Muscle layer of duodenum (tissue), 2 donors: ENCODE measurements around the gene ARL3.
"Not testable (repeated sequence)": the region's sequence is repeated elsewhere in the genome, so short reads cannot be mapped to it uniquely, and the experiment has no call there.

Experiments used
- H3K27ac ChIP-seq: one replicate; pipeline ENCODE4 v1.7.0; 2013; ENCODE audit warnings: mild to moderate bottlenecking, low read length
- H3K27me3 ChIP-seq: one replicate; pipeline ENCODE4 v1.7.0; 2013; ENCODE audit warnings: low read depth, mild to moderate bottlenecking, control low read depth, low read length
- H3K36me3 ChIP-seq, 2 donors: one replicate each; pipeline ENCODE4 v1.7.0; 2013; ENCODE audit warnings: low read length in 2 of 2, control low read depth in 1 of 2, mild to moderate bottlenecking in 1 of 2; ENCODE audit not compliant: insufficient read depth in 2 of 2, control insufficient read depth in 1 of 2
- H3K4me1 ChIP-seq, 2 donors: one replicate each; pipeline ENCODE4 v1.7.0; 2013; ENCODE audit warnings: low read length in 2 of 2, mild to moderate bottlenecking in 2 of 2, control low read depth in 1 of 2, moderate library complexity in 1 of 2; ENCODE audit not compliant: insufficient read depth in 2 of 2, control insufficient read depth in 1 of 2
- H3K4me3 ChIP-seq, 2 donors: one replicate each; pipeline ENCODE4 v1.7.0; 2013; ENCODE audit warnings: low read length in 2 of 2, low read depth in 1 of 2, mild to moderate bottlenecking in 1 of 2
- H3K9me3 ChIP-seq, 2 donors: one replicate each; pipeline ENCODE4 v1.7.0; 2013; ENCODE audit warnings: low read length in 2 of 2, control low read depth in 1 of 2, mild to moderate bottlenecking in 1 of 2; ENCODE audit not compliant: control insufficient read depth in 1 of 2
- donor health status: healthy.

ARL3 gene

DNA sequence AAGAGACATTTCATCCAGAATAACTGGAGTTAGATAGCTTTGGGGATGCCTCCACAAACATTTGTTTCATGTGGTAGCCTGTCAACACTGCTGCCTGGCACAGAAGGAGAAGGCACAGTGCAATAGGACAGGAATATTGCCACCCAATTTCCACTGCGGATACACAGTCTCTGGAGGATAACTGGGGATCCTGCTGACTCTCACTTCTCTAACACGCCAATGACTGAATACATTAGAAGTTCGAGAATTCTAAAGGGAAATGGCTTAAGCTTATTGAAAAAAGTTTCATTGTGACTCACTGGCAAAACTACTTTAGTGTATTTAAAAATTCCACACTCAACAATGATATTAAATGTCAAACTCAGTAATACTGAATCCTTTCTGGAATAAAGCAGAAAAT is 12.9 kb downstream of the ARL3 start:
- no peaks in the 10 kb centered on the region for H3K9me3 ChIP-seq
- no peak overlapping the region for H3K27ac ChIP-seq
- H3K36me3 ChIP-seq, result peaks cover 14 to 17% of the 10 kb centered on the region in 2 donors
- H3K4me1 ChIP-seq, result no peaks in the 10 kb centered on the region
- H3K27me3 ChIP-seq, result no peaks in the 10 kb centered on the region
- H3K4me3 ChIP-seq, result no peak overlapping the region

GRCh38 chr10:102698894-102699293 is 15.3 kb downstream of the ARL3 start:
- Histone ChIP-seq H3K4me3 (no peak overlapping the region), H3K27me3 (no peaks in the 10 kb centered on the region), H3K27ac (no peak overlapping the region), H3K4me1 (no peaks in the 10 kb centered on the region), H3K9me3 (no peaks in the 10 kb centered on the region), H3K36me3 (peaks cover 14 to 17% of the 10 kb centered on the region in 2 donors)

DNA sequence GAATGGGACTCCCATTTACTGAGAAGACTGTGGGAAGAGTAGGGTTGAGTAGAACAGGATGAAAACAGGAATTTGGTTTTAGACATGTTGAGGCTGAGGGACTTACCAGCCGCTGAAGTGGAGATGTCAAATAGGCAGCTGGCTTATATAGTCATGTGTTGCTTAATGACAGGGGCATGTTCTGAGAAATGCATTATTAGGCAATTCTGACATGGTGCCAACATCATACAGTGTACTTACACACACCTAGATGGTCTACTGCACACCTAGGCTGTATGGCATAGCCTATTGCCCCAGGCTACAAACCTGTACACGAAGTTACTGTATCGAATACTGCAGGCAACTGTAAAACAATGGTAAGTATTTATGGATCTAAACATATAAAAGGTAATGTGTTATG is 17.5 kb downstream of the ARL3 start:
- H3K36me3 ChIP-seq, result peaks cover 14 to 20% of the 10 kb centered on the region in 2 donors

DNA sequence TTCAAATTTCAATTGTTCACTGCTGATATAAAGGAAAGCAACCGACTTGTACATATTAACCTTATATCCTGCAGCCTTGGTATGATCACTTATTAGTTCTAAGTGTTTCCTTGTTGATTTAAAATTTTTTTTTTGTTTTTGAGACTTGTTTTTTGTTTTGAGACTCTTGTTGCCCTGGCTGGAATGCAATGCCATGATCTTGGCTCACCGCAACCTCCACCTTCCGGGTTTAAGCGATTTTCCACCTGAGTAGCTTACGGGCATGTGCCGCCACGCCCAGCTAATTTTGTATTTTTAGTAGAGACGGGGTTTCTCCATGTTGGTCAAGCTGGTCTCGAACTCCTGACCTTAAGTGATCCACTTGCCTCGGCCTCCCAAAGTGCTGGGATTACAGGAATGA is 18.8 kb downstream of the ARL3 start:
- H3K27ac ChIP-seq, H3K4me1 ChIP-seq, H3K27me3 ChIP-seq, H3K4me3 ChIP-seq, H3K9me3 ChIP-seq: not testable (repeated sequence)
- H3K36me3 ChIP-seq, result peaks cover 14 to 24% of the 10 kb centered on the region in 2 donors

More for the DNA sequence above, 17.5 kb downstream of the ARL3 start:
- Histone ChIP-seq H3K9me3 (no peaks in the 10 kb centered on the region), H3K4me3 (no peak overlapping the region), H3K4me1 (no peaks in the 10 kb centered on the region), H3K27ac (no peak overlapping the region), H3K27me3 (no peaks in the 10 kb centered on the region)

- peaks cover 0 to 7% of the 10 kb centered on the region in 2 donors for H3K36me3 ChIP-seq
- H3K27ac ChIP-seq, result no peak overlapping the region
- no peaks in the 10 kb centered on the region for H3K4me1 ChIP-seq
- no peaks in the 10 kb centered on the region for H3K9me3 ChIP-seq
- H3K4me3 ChIP-seq, result no peak overlapping the region
- H3K27me3 ChIP-seq, result no peaks in the 10 kb centered on the region
Measured at GRCh38 chr10:102691285-102692066, 22.7 kb downstream of the ARL3 start.

DNA sequence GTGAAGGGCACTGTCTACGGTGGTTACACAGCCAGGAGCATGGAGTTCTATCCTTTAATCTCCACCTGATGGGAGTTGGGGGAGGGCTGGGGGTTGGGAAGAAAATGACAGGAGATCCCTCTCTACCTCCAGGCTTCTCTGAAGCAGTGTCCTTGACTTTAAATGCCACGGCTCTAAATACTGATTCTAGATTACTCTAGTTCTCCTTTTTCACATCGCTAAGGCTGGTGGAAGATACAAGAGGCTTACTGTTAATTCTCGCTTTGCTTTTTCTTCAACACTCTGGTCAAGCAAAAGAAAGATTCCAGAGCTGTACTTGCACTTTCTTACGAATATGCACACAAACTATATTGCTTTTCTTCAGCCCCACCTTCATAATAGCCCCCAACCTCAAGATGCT is 30.5 kb downstream of the ARL3 start:
- H3K36me3 ChIP-seq, result peaks cover 0 to 28% of the 10 kb centered on the region in 2 donors
- no peak overlapping the region for H3K27ac ChIP-seq
- H3K4me3 ChIP-seq, result no peak overlapping the region
- H3K4me1 ChIP-seq, result peaks cover 0 to 4% of the 10 kb centered on the region in 2 donors
- H3K9me3 ChIP-seq, result no peaks in the 10 kb centered on the region
- no peaks in the 10 kb centered on the region for H3K27me3 ChIP-seq

- Histone ChIP-seq H3K4me1 (peaks cover 0 to 7% of the 10 kb centered on the region in 2 donors), H3K27ac (no peak overlapping the region), H3K9me3 (no peaks in the 10 kb centered on the region), H3K4me3 (no peak overlapping the region), H3K36me3 (peaks cover 0 to 28% of the 10 kb centered on the region in 2 donors), H3K27me3 (no peaks in the 10 kb centered on the region)
Measured at GRCh38 chr10:102682981-102683380, 31.2 kb downstream of the ARL3 start.

DNA sequence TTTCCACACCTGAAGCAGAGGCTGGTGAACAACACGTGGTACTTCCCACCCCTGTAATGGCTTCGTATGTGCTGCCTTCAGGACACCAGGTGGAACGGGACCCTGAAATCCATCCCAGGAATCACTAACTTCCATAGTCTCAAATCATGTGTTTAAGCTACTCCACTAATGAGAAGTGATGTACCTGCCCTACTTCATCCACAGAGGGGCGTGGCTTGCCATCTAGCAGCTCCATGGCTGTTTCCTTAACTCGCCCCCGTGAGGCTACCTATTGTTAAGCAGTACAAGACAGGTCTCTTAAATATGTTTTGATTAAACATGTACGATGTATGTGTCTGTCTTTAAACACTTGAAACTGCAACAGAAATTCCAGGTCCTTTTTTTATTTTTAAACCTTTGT is 31.8 kb downstream of the ARL3 start:
- Histone ChIP-seq H3K9me3 (no peaks in the 10 kb centered on the region), H3K27ac (no peak overlapping the region), H3K36me3 (peaks cover 0 to 28% of the 10 kb centered on the region in 2 donors), H3K4me1 (peaks cover 0 to 8% of the 10 kb centered on the region in 2 donors), H3K4me3 (no peak overlapping the region), H3K27me3 (no peaks in the 10 kb centered on the region)

GRCh38 chr10:102681696-102682095 is 32.5 kb downstream of the ARL3 start:
- no peaks in the 10 kb centered on the region for H3K9me3 ChIP-seq
- H3K4me3 ChIP-seq, result no peak overlapping the region
- H3K27ac ChIP-seq, result no peak overlapping the region
- peaks cover 0 to 15% of the 10 kb centered on the region in 2 donors for H3K4me1 ChIP-seq
- H3K27me3 ChIP-seq, result no peaks in the 10 kb centered on the region
- H3K36me3 ChIP-seq, result peaks cover 0 to 28% of the 10 kb centered on the region in 2 donors

DNA sequence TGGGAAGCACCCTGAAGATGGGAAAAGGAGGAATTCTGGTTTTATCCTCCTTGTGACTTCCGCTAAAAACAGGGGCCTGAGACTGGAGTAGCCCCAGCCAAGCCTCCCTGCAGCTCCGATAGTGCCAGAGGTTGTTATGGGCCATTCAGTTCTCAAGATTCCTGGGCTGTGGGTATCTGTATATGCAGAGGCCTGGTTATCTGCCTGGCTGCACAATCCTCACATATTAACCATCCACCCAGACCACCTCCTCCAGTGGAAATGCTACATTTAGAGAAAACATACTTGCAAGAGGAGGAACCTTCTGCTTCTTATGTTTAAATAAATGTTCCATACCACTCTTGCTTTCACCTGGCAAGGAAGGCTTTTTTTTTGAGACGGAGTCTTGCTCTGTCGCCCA is 34.6 kb downstream of the ARL3 start:
- no peak overlapping the region for H3K4me3 ChIP-seq
- no peaks in the 10 kb centered on the region for H3K9me3 ChIP-seq
- no peak overlapping the region for H3K27ac ChIP-seq
- H3K36me3 ChIP-seq, result peaks cover 0 to 21% of the 10 kb centered on the region in 2 donors
- peaks cover 13 to 34% of the 10 kb centered on the region in 2 donors for H3K4me1 ChIP-seq
- no peaks in the 10 kb centered on the region for H3K27me3 ChIP-seq

GRCh38 chr10:102678842-102679289 is 35.3 kb downstream of the ARL3 start:
- H3K9me3 ChIP-seq, result no peaks in the 10 kb centered on the region
- no peak overlapping the region for H3K4me3 ChIP-seq
- H3K27ac ChIP-seq, result peak overlapping the region; percentile 7

GRCh38 chr10:102678068-102678400 is 36.2 kb downstream of the ARL3 start:
- Histone ChIP-seq H3K27me3 (no peaks in the 10 kb centered on the region), H3K27ac (no peak overlapping the region), H3K4me3 (no peak overlapping the region), H3K36me3 (peaks cover 0 to 17% of the 10 kb centered on the region in 2 donors), H3K9me3 (no peaks in the 10 kb centered on the region), H3K4me1 (peaks cover 25 to 49% of the 10 kb centered on the region in 2 donors)

More at GRCh38 chr10:102678842-102679289, 35.3 kb downstream of the ARL3 start:
- Histone ChIP-seq H3K4me1 (peaks cover 17 to 42% of the 10 kb centered on the region in 2 donors), H3K27me3 (no peaks in the 10 kb centered on the region), H3K36me3 (peaks cover 0 to 21% of the 10 kb centered on the region in 2 donors)
